Stimulated activated CD8-positive, alpha-beta memory T cell treated with anti-CD3 and anti-CD28 coated beads, Interleukin-15, amount 100 ng/mL, for 1 hour (primary cell): ENCODE data around the gene FBXL7.

Experiments used
- DNase-seq: peaks from one replicate; pipeline ENCODE4 v3.0.0-alpha.2; 2020; ENCODE audit warnings: low read depth

FBXL7 gene

DNA sequence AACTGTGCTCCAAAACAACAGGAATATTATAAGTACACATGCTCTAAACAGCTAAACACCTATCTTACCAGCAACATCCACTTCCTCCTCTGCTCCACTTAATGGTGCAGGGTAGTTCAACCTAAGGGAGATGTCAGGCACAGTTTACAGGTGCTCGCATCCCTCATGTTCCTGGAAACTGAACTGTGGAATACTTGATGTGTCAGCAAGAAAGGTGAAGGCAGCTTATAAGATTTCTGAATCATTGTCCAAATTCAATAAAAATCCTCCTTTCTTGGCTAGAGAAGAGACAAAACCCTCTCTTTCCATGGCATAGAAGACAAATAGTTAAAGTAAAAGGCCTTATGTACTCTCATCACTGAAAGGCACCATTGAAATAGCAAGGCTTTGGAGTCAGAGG is 272.2 kb downstream of the FBXL7 start:
- no peak for DNase-seq

DNA sequence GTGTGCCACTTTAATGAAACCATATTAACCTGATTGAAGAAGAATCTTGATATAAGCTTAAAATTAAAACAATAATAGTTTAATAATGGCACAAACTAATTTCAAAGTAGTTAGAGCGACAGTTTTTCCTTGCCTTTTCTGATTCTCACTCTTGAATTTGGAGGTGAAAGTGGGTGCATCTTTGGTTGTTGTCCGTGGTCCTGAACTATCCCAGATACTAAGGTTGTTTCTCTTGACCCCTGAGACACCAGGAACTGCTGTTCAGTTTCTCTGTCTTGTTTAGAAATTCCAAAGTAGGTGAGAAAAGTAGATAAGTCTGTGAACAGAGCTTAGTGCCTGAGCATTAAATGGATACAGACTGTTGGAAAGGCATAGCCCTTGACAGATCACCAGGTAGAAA is 274.7 kb downstream of the FBXL7 start:
- no peak for DNase-seq

DNA sequence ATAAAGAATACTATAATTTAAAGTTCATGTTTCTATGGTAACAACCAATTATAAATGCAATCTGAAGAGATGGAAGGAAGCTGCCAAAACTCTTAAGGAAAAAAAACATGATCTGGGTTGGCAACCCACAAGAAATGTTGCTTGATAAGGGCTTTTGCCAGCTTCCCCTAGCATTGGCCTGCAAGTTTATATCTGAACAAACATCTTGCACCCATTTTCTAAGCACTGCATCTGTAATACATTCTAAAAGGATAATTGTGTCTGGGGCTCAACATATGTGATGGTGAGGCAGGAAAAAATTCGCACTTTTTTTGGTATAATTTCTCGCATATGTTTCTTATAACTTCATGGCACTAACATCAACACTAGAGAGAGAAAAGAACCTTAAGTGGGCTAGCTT is 276.4 kb downstream of the FBXL7 start:
- DNase-seq: no peak

DNA sequence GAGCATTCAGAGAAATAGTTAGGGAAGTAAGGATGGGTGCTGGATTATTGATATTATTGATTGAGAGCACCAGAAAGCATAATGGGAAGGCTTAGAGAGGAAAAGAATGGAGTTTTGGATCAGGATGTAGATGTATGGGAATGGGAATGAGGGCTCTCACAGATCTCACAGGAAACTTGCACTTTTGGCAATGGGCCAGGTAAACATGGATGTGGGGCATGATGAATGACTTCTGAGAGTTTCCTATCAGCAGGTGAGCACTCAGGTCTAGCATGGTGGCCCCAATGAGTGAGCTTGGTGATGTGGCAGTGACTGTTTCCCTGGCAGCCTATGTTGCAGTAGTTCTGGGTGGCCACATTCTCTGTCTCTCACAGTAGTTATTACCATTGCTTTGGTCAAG is 283.8 kb downstream of the FBXL7 start:
- no peak for DNase-seq

DNA sequence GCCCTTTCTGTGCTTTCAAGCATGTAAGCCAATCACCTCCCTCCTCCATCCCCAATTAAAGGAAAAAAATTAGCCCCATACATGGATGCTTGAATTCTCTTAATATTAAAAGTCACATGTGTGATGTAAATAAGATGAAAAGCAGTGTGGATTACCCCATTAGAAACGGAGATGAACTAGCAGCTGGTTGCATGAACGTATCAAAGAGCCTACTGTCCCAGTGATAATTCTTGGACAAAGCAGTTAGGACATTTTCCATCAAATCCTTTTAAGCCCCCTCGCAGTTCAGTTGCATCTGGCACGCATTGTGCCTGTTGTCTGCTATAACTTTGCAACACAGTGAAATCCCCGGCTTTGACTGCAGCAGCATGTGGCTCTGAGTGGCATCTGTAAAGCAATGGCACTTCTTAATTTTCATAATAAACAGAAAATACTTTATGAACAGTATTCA is 285.6 kb downstream of the FBXL7 start:
- no peak for DNase-seq

DNA sequence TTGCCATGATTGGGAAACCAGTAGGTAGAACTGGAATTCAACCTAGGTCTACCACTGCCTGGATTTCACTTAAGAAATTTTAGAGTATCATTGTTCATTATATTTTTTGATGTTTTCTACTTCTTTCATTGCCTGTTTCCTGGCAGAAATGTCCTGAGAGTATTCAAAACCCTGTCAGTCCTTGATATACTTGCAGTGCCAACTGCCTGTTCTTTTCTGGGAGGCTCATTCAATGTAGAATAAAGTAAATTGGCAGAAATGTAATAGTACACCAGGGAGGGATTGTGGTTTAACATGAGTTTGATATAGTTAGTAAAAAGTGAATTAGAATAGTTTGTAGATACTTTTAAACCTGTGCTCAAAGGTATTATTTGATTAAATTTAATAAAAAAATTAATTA is 286.3 kb downstream of the FBXL7 start:
- DNase-seq: no peak

DNA sequence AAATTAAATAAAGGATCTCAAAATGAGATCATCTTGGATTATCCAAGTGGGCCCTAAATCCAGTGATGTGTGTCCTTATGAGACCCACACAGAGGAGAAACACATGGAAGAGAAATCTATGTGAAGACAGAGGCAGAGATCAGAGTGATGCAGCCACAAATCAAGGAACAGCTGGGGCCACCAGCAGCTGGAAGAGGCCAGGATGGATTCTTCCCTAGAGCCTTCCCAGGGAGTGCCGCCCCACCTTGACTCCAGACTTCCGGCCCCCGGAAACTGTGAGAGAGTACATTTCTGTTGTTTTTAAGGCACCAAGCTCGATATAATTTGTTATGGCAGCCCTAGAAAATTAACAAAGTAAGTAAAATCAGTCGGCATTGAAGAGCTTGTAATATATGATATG is 286.9 kb downstream of the FBXL7 start:
- no peak for DNase-seq

DNA sequence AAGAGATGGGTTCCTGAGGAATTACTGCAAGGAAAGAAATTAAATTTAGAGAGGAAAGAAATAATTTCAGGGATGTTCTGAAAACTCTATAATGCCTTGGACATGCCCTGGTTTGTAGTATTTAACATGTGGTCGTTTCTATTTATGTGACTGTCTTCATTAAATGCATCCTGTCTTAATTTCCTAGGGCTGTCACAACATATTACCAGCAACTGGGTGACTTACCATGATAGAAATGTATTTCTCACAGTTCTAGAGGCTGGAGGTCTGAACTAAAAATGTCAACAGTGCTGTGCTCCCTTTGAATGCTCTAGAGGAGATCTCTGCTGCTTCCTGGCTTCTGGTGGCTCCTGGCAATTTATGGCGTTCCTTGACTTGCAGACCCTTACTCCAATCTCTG is 287.7 kb downstream of the FBXL7 start:
- DNase-seq: no peak

DNA sequence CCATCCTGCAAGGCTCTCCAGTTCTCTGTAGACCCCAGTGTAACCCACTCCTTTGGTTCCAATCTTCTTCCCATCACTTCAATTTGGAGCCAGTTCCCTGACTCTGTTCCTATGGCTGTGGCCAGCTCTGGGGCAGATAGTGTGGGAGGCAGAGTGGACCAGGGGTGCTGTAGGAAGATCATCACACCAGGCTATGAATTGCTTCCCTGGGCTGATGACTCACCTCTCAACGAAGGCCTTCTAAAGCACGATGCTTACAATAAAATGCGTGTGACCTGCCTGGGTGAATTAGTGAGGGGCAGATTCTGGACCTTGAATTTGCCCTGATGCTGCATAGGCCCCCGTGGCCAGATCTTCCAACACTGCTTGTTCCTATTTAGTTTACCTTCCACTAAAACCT is 289.7 kb downstream of the FBXL7 start:
- no peak for DNase-seq

DNA sequence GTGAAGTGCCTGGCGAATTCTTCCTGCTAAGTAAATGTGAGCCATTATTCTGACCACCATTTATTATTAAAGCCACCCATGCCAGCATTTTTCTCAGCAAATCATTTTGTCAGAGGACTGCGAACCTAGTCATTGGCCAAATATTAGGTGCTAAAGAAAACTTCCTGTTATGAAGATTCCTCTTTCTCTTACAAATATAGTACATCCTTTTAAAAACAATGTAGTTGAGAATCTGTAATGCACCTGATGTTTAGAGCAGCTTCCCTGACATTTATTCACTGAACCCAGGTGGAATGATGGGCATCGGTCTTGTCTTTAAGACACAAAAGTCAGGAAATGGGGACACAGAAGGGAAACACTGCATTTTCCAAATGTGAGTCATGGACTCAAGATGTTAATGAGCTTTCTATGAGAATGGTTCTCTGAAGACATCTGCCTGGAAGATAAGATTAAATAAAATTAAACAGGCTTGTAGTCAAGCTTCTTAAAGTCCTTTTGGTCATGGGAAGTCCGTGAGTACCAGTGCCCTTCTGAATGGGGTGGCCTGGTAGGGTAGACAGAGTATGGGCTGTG is 290.6 kb downstream of the FBXL7 start:
- no peak for DNase-seq

DNA sequence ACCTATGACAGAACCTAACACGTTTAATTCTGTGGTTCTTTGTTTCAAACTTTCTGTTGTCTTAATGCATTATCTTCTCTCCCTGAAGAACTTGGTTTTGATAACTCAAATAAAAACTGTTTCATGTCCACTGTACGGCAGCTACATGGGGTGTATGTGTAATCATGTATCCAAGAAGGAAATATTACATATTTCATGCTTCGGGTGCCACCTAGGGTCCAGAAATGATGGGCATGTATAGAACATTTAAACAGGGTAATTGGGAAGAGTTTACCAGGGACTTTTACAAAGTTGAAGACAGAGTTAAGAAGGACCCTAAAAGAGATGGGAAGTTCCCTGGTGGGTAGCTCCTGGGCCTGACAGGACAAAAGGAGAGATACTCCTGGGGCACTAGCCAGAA is 291.3 kb downstream of the FBXL7 start:
- DNase-seq: no peak

DNA sequence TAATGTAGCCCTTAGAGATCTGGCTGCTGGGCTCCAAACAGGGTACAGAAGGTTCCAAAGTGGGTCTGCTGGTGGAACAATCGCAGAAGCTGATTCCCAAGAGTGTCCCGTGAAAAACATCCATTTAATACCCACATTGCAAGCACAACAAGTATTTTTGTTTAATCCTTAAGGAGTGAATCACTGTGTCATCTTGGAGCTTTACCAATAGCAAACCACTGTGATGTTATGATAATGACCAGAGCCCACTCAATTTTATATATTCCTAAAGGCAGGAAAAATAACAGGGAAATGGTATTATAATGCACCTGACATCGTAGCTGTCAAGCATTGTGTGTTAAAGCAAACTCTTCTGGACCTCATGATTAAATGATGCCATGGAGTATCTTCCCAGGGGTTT is 291.9 kb downstream of the FBXL7 start:
- DNase-seq: no peak

DNA sequence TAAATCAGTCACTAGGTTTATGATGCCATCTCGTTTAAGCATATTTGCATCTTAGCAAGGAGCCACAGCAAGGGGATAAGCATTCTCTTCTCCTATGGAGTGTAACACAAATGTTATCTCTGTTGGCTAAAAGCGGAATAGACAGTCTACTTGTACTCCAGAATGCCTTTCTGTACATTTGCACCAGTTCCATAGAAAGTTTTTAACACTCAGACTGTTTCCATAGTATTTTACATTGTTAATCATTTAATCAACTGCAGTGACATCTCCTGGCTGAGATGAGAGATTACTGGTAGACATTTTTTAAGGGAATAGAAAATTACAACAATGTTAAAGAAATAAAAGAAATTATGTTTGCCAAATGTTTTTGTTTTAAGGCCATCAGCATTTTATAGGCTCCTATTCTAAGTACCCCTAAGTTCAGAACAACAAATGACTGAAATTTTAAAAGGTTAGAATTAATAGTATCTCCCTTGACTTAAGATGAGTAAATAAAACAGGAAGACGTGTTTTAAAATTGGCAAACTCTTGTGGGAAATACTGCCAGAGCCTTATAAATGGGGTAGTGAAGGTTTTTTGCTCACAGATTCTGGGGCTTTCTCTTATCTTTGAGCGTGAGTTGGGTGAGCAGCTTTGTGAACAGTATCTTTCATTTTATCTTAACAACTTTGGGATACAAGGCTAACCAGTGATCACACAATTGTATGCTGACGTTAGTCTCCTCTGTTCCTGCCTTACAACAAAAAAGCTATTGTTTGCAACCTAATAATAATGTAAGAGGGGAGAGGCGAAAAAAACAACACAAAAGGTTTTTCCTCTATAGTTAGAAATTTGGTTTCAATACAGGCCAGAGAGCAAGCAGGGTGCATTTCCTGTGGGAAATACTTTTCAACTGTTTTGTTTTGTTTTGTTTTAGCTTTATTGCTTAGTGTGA is 294.3 kb downstream of the FBXL7 start:
- DNase-seq: no peak

DNA sequence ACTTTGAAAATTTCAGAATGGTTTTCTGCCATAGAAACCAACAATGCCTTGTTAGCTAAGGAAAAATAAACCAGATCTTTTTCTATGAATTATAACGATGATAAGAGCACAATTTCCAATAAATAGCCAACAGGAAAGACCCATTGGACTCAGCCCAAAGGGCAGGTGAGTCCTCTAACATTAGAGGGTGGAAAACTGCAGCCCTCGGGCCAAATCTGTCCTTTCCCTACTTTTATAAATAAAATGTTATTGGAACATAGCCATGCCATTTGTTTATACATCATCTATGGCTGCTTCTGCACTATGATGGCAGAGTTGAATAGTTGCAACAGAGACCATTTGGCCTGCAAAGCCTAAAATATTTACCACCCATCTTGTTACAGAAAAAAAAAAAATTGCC is 296.1 kb downstream of the FBXL7 start:
- DNase-seq: no peak

DNA sequence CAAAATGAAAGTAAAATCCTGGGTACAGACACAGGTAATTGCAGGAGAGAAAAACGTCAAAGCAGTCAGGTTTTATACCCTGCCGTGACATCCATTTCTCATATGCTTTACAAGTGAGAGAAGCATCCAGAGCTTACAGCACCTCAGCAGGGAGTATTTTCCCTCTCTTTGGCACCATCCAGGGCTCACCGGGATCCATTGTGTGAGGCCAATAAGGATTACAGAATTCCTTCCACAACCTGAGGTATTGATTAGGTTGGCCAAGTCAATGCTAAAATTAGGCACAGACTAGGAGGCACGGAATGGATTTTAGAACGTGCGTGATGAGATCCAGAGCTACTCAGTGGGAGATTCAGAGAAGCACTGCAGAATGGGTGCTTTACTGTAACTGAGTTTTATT is 296.6 kb downstream of the FBXL7 start:
- no peak for DNase-seq

DNA sequence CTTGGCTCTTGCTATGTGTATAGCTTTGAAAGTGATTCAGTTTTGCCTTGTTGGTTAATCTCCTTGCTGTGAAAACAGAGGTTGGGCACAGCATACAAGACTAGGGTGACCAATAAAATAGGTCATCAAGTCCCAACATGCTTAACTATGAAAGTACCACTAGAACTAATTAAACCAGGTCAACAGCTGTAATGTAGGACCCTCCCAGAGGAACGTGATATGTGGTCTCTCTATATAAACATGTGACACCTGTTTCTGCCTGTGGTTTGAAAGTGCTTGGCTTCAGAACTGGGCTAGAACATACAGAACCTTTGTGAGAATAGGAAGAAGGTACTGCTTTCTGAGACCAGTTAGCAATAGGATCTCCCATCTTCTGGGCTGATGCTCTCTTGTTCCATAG is 297.1 kb downstream of the FBXL7 start:
- DNase-seq: no peak

DNA sequence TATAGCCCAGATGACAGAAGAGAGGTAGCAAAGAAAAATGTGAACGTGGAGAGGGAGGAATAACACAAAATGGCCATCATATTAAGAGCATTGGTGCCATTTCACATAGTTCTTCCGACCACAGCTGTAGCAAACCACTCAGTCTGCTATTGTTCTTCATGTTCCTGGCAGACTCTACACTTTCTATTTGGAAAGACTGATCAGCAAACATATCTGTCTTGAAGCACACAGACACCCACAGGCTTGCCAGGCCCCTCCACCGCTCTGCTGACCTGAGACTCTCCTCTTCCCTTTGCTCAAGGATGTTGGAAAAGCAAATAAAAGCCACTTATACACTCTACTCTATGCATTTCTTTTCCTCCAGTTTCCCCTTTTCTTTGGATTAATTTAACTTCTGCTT is 298.0 kb downstream of the FBXL7 start:
- DNase-seq: no peak

DNA sequence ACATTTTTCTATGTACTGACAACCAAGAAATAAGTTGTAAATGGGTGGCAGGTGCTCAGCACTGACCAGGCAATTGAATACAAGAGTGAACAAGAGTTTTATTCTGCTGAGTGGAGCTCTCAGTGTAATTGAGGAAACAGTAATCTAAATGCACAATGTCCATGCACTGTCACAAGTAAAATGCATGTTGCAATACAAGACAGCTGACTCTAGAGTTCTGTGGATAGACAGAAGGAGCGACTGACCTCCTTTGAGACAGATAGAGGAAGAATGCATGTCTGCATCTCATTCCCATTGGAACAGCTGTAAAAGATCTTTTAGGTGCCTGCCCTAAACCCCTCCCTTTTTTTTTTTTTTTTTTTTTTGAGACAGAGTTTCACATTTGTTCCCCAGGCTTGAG is 299.0 kb downstream of the FBXL7 start:
- DNase-seq: no peak

DNA sequence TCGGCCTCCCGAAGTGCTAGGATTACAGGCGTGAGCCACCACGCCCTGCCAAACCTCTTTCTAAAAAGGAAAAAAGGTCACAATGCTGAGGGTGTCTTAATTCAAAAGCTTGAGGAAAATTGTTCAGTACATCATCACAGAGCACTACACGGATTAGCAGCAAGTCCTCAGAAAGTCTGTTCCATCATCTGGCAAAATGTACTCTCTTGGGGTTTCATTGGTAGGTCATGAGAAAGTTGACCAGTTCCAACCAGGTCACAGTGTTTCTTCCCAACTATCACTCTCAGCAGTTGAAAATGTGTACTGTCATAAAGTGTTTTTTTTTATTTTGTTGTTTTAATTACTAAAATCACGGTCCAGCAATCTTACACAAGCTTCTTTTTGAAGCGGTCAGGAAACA is 299.6 kb downstream of the FBXL7 start:
- DNase-seq: no peak

DNA sequence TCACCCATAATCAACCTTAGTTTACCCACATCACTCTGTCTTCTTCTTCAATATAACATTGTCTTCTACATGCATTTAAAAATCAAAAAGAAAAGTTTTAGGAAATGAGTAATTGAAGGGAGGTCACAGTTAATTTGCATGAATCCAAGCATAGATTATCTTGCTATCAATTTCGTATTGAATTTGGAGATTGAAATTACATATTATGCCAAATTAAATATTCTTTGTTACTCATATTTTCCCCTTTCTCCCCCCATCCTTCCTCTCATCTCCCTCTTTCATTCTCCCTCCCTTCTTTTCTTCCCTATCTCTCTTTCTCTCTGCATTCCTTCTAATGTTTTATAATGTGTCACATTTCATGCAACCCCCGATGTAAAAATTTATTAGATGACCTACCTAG is 303.3 kb downstream of the FBXL7 start:
- DNase-seq: no peak

DNA sequence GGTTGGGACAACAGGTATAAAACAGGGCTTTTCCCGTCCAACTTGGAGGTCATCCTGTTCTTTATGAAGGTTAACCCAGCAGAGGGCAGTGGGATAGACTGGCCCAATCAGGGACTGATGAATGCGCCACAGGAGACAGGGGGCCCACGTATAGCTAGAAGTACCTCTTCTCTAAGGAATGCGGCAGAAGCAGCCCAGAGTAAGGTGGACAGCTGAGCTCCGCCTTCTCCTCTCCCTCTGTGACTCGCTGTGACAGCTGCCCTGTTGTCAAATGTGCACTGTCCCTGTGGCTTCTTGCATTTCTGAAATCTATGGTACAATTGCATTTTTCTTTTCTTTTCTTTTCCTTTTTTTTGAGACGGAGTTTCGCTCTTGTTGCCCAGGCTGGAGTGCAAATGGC is 306.6 kb downstream of the FBXL7 start:
- no peak for DNase-seq

DNA sequence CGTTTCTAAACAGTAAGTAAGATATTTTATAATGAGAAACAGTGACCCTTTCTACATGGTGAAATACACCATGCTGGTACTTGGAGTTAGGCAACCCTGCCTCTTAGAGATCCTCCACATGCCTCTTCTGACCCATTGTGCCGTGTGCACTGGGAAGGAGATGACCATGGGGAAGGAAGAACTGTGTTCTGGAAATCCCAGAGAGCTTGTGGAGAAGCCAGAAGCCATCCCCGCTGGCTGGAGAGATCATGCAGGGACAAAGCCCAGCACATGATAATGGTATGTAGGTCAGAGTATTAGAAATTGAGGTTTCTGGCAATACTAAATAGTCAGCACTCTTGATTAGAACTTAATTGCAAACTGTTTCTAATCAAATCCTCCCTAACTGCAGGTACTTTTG is 307.3 kb downstream of the FBXL7 start:
- DNase-seq: no peak

DNA sequence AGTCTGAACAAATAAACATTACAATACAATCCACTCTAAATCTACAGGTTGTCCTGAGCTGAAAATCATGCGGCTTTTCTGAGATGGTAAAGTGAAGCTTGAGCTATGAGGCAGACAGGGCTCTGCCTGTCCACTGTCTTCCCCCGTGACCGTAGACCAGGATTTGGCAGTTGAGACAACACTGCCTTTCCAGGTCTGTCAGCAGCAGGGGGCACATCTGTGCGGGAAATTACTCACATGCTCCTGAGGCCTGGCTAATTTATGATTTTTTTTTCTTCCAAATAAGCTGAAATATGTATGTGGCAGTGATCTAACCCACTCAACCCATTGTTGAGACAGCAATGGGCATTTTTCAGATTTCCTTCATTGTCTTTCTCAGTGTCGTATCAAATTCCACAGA is 307.9 kb downstream of the FBXL7 start:
- no peak for DNase-seq

DNA sequence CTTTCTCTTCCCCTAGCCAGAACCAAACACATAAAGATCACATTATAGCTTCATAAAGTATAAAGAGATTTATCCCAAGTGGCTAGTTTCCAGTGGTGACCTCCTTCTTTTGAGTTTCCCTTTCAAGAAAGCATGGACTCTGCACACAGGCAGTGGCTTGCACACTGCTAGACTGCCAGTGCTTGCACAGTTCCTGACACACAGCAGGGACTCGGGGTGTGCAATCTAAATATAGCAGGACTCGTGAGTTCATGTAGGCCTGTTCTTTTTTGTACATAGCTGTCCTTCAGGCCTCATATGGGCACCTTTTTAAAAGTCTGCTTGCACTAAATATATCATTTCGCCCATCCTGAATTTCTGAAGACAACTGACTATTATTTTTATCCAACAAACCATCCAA is 308.6 kb downstream of the FBXL7 start:
- DNase-seq: no peak
